HEK293 (cell line): Measurements from ENCODE around the gene ZNF440.
"Not testable (repeated sequence)": the region's sequence is repeated elsewhere in the genome, so short reads cannot be mapped to it uniquely, and the experiment has no call there.

Experiments
- CTCF ChIA-PET: fragments of 350-600 bp; formaldehyde crosslinking; extraction: SDS; loops from one replicate; lab custom pipeline; 2021; ENCODE audit warnings: antibody characterized with exemption; lab: Yijun Ruan, JAX
- POLR2A ChIA-PET: fragments of 300-600 bp; formaldehyde crosslinking; extraction: SDS; loops from one replicate; lab custom pipeline; 2020; ENCODE audit warnings: antibody characterized with exemption, inconsistent platforms; lab: Yijun Ruan, JAX
- H3K27ac ChIP-seq: fragments of 200-500 bp; sonication (Bioruptor generic); 2 replicates; pipeline ENCODE4 v1.5.1; 2014; ENCODE audit warnings: low read depth, low read length, control low read depth, inconsistent platforms; ENCODE audit errors: extremely low read depth
- H3K36me3 ChIP-seq, 2 experiments: fragments of 200-500 bp in 1 of 2; sonication (Bioruptor generic) in 1 of 2; 1 replicate in 1 of 2; 2 replicates in 1 of 2; pipeline ENCODE4 v1.5.1; 2014 to 2017; ENCODE audit warnings: inconsistent platforms in 2 of 2, low read length in 2 of 2; ENCODE audit not compliant: control insufficient read depth in 2 of 2, insufficient read depth in 1 of 2
- H3K4me1 ChIP-seq: fragments of 200-500 bp; sonication (Bioruptor generic); 2 replicates; pipeline ENCODE4 v1.5.1; 2014; ENCODE audit warnings: mild to moderate bottlenecking, low read length, inconsistent platforms; ENCODE audit not compliant: control insufficient read depth, insufficient read depth
- H3K4me3 ChIP-seq: 2 replicates; pipeline ENCODE4 v1.5.1; 2011; ENCODE audit warnings: low read depth, mild to moderate bottlenecking, control low read depth, low read length, moderate library complexity
- H3K9me3 ChIP-seq: fragments of 200-500 bp; sonication (Bioruptor generic); 2 replicates; pipeline ENCODE4 v1.5.1; 2014; ENCODE audit warnings: low read depth, low read length, inconsistent platforms; ENCODE audit not compliant: control insufficient read depth, insufficient read depth
- HOXA7 ChIP-seq: sonication (generic); formaldehyde crosslinking; IDR thresholded peaks from 2 replicates; pipeline ENCODE4 v1.8.1; 2022; ENCODE audit warnings: missing genetic modification reagents, borderline replicate concordance
- KLF17 ChIP-seq: fragments of 450-650 bp; formaldehyde crosslinking; IDR thresholded peaks from 2 replicates; pipeline ENCODE4 v1.5.1; 2016; ENCODE audit warnings: missing biosample characterization, missing genetic modification characterization
- KLF8 ChIP-seq: fragments of 450-650 bp; formaldehyde crosslinking; IDR thresholded peaks from 2 replicates; pipeline ENCODE4 v1.5.1; 2016; ENCODE audit warnings: missing biosample characterization, missing genetic modification characterization
- OVOL3 ChIP-seq: fragments of 450-650 bp; formaldehyde crosslinking; IDR thresholded peaks from 2 replicates; pipeline ENCODE4 v1.5.1; 2016; ENCODE audit warnings: missing biosample characterization, missing genetic modification characterization
- PATZ1 ChIP-seq: fragments of 450-650 bp; formaldehyde crosslinking; IDR thresholded peaks from 2 replicates; pipeline ENCODE4 v1.5.1; 2016; ENCODE audit warnings: missing biosample characterization, missing genetic modification characterization
- RBAK ChIP-seq: fragments of 450-650 bp; formaldehyde crosslinking; IDR thresholded peaks from 2 replicates; pipeline ENCODE4 v1.5.1; 2016; ENCODE audit warnings: missing biosample characterization, missing genetic modification characterization
- TCF7L2 ChIP-seq: IDR thresholded peaks from 2 replicates; pipeline ENCODE4 v1.6.1; 2011; ENCODE audit warnings: low read depth, mild to moderate bottlenecking, inconsistent platforms, low read length, moderate library complexity, borderline replicate concordance
- ZBTB17 ChIP-seq: fragments of 450-650 bp; formaldehyde crosslinking; IDR thresholded peaks from 2 replicates; pipeline ENCODE4 v1.5.1; 2016; ENCODE audit warnings: missing biosample characterization, missing genetic modification characterization
- ZBTB49 ChIP-seq: fragments of 450-650 bp; formaldehyde crosslinking; IDR thresholded peaks from 2 replicates; pipeline ENCODE4 v1.5.1; 2016; ENCODE audit warnings: missing biosample characterization, missing genetic modification characterization, low read depth
- ZNF114 ChIP-seq: fragments of 450-650 bp; formaldehyde crosslinking; IDR thresholded peaks from 2 replicates; pipeline ENCODE4 v1.5.0; 2017; ENCODE audit warnings: missing biosample characterization, missing genetic modification characterization
- ZNF248 ChIP-seq: fragments of 450-650 bp; formaldehyde crosslinking; IDR thresholded peaks from 2 replicates; pipeline ENCODE4 v1.5.1; 2017; ENCODE audit warnings: missing biosample characterization, missing genetic modification characterization
- ZNF449 ChIP-seq: fragments of 450-650 bp; formaldehyde crosslinking; IDR thresholded peaks from 2 replicates; pipeline ENCODE4 v1.5.1; 2017; ENCODE audit warnings: missing biosample characterization, mild to moderate bottlenecking, missing genetic modification characterization, moderate library complexity
- ZNF514 ChIP-seq: fragments of 450-650 bp; formaldehyde crosslinking; IDR thresholded peaks from 2 replicates; pipeline ENCODE4 v1.5.1; 2016; ENCODE audit warnings: missing biosample characterization, missing genetic modification characterization
- ZNF621 ChIP-seq: fragments of 450-650 bp; formaldehyde crosslinking; IDR thresholded peaks from 2 replicates; pipeline ENCODE4 v1.5.1; 2017; ENCODE audit warnings: missing biosample characterization, missing genetic modification characterization
- ZNF660 ChIP-seq: fragments of 450-650 bp; IDR thresholded peaks from 2 replicates; pipeline ENCODE4 v1.5.1; 2018; ENCODE audit warnings: missing biosample characterization, mild to moderate bottlenecking, missing genetic modification characterization
- ZNF670 ChIP-seq: fragments of 450-650 bp; formaldehyde crosslinking; IDR thresholded peaks from 2 replicates; pipeline ENCODE4 v1.5.1; 2016; ENCODE audit warnings: missing biosample characterization, missing genetic modification characterization, low read depth
- ZNF830 ChIP-seq: fragments of 450-650 bp; IDR thresholded peaks from 2 replicates; pipeline ENCODE4 v1.5.0; 2018; ENCODE audit warnings: missing biosample characterization, missing genetic modification characterization, low read depth, mild to moderate bottlenecking, moderate library complexity
- ZSCAN16 ChIP-seq: fragments of 450-650 bp; formaldehyde crosslinking; IDR thresholded peaks from 2 replicates; pipeline ENCODE4 v1.5.1; 2016; ENCODE audit warnings: missing biosample characterization, missing genetic modification characterization
- ZSCAN5A ChIP-seq: fragments of 450-650 bp; formaldehyde crosslinking; IDR thresholded peaks from 2 replicates; pipeline ENCODE4 v1.5.1; 2016; ENCODE audit warnings: missing biosample characterization, missing genetic modification characterization

Gene ZNF440

GRCh38 chr19:11814700-11815035 lies 595 bp downstream of the ZNF440 start:
- CTCF ChIA-PET = interaction anchor here (4.2 kb wide), 1 partner anchor 17 kb away, joined by 29 read pairs; the partner anchor contains the start of gene ZNF491
- TF ChIP-seq ZNF114 (no peak), KLF8 (0 out of 2 replicates have a peak, but pooled peaks have one; percentile 2)
- TF ChIP-seq, all 188 proteins: peak for 1
- Histone ChIP-seq H3K27ac (no peak overlapping the region; the same call in 1 of the 2 replicates), H3K4me1 (no peaks in the 10 kb centered on the region), H3K36me3 (peaks cover 0 to 9% of the 10 kb centered on the region in 2 experiments; a peak in 2 of 3 replicates), H3K9me3 (no peaks in the 10 kb centered on the region), H3K4me3 (peak overlapping the region; percentile 87)
- POLR2A ChIA-PET = interaction anchor here (0.5 to 1.3 kb wide), 7 partner anchors 33 to 627 kb away, joined by 3 to 4 read pairs (median 3); partner anchors contain the start of genes ZNF443 and ZNF625

GRCh38 chr19:11821474-11822109 lies 7.5 kb downstream of the ZNF440 start:
- Histone ChIP-seq H3K36me3 (peaks cover 0 to 30% of the 10 kb centered on the region in 2 experiments; a peak in 2 of 3 replicates), H3K4me3 (no peak overlapping the region), H3K27ac (no peak overlapping the region), H3K9me3 (no peaks in the 10 kb centered on the region)
- CTCF ChIA-PET = no interaction called here
- TF ChIP-seq ZNF830 (tag by site-specific recombination) = no peak
- TF ChIP-seq KLF17 (tag by site-specific recombination) = no peak
- TF ChIP-seq ZNF670 (tag by site-specific recombination) = no peak
- no peak for TF ChIP-seq ZSCAN5A (tag by site-specific recombination)
- TF ChIP-seq ZNF449 (tag by site-specific recombination) = no peak
- no peak for TF ChIP-seq ZSCAN16 (tag by site-specific recombination)
- no peak for TF ChIP-seq ZNF621 (tag by site-specific recombination)
- TF ChIP-seq TCF7L2 = no peak
- no peak for TF ChIP-seq ZNF248 (tag by site-specific recombination)
- TF ChIP-seq OVOL3 (tag by site-specific recombination) = no peak
- TF ChIP-seq HOXA7 (CRISPR knock-in tag) = no peak
- TF ChIP-seq ZNF660 = no peak
- no peak for TF ChIP-seq ZBTB49 (tag by site-specific recombination)
- no peak for TF ChIP-seq PATZ1 (tag by site-specific recombination)
- no peak for TF ChIP-seq ZNF514
- TF ChIP-seq ZBTB17 = no peak
- no peak for TF ChIP-seq RBAK
- no peak for TF ChIP-seq KLF8
- TF ChIP-seq, all 188 proteins: peak for 0
- H3K4me1 ChIP-seq = no peaks in the 10 kb centered on the region
- POLR2A ChIA-PET = no interaction called here

- H3K4me1 ChIP-seq, H3K4me3 ChIP-seq, H3K9me3 ChIP-seq, H3K27ac ChIP-seq, POLR2A ChIA-PET: not testable (repeated sequence)
- H3K36me3 ChIP-seq = peaks cover 0 to 49% of the 10 kb centered on the region in 2 experiments; a peak in 1 of 3 replicates
- CTCF ChIA-PET = interaction anchor here (0.8 to 1.5 kb wide), 2 partner anchors 31 to 51 kb away, joined by 3 read pairs; partner anchors contain the start of gene ZNF491
Observed at GRCh38 chr19:11828957-11829876, 15.1 kb downstream of the ZNF440 start.
